NCI-H774 (cell line): ENCODE measurements around the gene CHD6.

Experiments
- DNase-seq: peaks from one replicate; lab custom pipeline; 2025; lab: John Stamatoyannopoulos, UW

The CHD6 gene

DNA sequence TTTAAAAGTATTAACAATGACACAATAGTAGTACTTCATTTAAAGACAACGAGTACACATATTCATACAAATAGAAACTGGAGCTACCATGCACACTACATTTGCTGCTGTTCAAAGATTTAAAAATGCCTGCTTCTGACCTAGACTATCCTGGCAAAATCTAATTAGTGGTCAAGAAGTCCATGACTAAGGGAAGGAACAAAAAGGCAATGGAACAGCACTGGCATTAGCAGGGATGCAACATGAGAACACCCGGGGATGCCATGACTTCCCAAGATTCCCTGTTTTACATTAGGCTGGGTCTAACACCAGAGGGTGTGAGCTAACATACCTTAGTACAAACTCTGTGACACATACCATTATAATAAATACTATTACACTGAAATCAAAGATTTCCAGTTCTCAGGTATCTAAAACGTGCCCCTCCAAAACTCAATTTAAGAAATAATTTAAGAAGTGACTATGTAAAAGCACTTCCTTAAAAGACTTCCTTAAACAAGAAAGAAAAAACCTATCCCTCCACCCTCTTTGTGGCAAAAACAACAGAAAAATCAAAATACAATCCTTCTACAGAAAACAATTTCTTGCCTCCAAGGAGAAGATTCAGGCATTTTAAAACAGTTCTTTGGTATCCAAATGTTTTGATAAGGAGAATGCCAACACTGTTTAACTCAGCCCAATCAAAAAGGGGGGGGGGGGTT, 25.5 kb downstream of the CHD6 start:
- no peak for DNase-seq

DNA sequence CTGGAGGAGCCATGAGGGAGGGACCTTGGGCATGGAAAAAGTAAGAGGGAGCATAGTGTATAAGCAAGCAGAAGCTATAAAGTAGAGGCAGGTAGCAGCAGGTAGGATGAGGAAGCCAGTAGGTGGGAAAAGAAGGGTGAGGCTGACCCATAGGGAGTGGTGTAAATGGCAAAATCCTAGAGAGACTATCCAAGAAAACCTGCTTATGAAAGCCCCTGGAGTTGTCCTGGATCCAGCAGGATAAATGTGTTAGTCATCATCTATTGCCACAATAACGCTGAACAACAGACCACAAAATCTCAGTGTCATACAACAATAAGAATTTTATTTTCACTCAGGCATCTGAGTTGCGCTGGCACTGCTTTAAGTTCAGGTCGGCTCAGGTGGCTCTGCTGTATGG, 30.2 kb downstream of the CHD6 start:
- DNase-seq, result no peak

DNA sequence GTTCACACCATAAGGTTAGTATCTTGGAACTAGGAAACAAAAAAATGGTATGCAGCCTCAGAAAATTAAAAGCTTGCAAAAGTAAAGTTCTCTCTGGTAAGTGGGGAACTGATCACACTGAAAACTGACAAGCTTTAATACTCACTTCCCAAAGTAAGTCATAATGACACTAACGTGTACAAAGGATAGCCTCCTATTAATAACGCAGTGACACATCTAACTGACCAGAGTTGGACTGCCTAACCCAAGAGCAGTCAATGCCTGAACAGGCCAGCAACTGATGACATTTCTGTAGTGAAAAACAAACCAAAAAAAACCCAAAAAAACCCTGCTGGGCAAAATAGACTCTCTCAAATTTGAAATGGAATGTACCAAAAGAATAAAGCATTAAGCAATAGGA, 30.7 kb downstream of the CHD6 start:
- DNase-seq, result no peak

DNA sequence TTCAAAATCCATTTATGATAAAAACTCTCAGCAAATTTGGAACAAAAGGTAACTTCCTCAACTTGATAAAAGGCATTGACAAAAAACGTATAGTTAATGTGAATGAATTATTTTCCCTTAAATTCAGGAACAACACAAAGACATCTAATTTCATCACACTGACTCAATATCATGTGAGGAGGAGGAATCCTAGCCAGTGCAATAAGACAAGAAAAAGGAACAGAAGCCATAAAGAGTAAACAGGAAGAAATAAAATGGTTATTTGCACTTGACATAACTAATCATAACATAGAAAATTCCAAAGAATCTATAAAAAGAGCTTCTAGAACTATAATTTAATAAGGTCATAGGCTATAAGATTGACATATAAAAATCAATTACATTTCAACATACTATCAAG, 31.4 kb downstream of the CHD6 start:
- DNase-seq, result no peak

DNA sequence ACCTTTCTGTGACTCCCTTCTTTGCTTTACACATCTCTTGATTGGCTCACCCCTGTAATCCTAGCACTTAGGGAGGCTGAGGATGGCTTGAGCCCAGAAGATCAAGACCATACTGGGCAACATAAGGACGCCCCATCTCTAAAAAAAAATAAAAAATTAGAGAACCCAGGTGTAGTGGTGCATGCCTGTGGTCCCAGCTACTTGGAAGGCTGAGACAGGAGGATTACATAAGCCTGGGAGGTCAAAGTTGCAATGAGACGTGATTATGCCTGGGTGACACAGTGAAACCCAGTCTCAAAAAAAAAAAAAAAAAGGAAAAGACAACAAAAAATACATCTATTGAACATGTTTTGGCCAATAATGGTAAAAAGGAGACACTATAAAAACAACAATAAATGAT, 37.8 kb downstream of the CHD6 start:
- DNase-seq, result no peak

GRCh38 chr20:41577129-41578009, 40.8 kb downstream of the CHD6 start:
- no peak for DNase-seq

DNA sequence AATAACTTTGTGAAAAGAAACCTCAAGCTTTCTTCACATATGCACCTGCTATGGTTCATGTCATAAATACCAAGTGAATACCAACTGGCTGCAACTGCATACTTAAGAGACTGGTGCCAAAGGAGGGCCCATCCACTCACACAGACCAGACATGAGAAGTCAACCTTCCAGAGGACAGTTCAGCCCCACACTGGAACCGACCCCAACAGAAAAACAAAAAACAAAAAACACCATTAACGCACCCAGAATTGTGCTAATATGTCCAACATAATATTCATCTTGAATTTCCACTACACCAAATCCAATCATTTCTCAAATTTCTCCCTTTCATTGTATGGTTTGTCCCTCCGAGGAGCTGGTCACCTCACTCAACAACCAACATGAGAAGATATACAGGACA, 42.8 kb downstream of the CHD6 start:
- DNase-seq, result no peak

GRCh38 chr20:41574802-41575389, 43.3 kb downstream of the CHD6 start:
- no peak for DNase-seq

GRCh38 chr20:41573955-41574354, 44.2 kb downstream of the CHD6 start:
- DNase-seq, result no peak

DNA sequence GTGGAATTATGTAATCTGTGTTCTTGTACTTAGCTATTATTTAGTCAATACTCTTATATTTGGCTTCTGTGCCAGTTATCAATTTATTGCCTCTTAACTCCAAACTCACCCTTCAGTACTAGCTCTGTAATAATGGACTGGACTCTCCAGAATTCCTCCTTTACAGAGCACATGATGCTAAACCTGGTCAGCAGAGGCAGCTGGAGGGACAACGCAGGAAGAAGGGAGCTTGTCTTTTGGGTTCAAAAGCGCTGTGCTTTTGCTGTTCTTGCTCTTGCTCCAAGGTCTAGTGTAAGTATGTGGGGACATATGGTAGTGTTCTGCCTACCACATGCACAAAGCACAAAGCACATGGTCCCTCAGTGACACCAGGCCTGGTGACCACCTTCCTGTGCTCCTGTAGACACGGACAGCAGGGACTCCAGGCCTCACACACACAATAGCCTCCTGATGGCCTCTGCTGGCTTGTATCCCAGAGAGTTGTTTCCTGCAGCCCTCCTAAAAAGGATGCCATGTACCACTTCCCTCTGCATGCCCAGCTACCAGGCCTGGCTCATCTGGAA, 46.1 kb downstream of the CHD6 start:
- peak; percentile 5 for DNase-seq

DNA sequence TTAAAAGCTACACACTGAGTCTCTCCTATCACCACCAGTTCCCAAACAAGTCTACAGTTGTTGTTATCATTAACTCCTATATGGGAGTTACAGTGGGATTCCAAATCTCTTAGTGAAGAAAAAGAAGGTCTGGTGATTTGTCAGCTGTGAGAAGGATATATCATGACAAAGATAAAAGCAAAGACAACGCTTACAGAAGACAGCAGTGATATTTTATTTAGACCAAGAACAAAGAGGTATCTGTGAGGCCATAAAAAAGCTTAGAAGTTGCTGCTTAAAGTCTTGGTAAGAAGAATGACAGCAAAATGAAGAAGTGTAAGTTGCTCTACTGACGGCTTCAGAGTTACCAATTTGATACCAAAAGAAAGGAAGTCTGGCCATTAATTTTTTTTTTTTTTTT, 47.2 kb downstream of the CHD6 start:
- DNase-seq, result no peak

GRCh38 chr20:41570557-41570956, 47.6 kb downstream of the CHD6 start:
- DNase-seq, result no peak

DNA sequence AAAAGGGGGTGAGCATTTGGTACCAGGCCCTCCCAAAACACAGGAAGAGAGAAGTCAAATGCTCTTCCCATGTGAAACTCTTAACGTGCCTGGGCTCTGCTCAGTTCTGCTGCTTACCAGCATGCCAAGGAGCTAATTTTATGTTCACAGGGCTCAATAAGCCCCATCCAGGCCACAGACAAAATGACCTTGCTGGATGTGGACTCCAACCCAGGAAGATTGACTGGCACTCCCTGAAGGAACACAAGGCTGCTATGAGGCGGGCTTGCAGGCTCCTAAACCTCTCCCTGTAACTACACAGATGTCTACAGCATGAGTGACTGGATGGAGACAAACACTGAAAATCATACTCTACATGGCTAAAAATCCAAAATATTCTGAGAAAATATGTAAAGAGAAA, 50.6 kb downstream of the CHD6 start:
- no peak for DNase-seq

- DNase-seq, result no peak
These were observed 51.2 kb downstream of the CHD6 start for GRCh38 chr20:41566896-41567527.

DNA sequence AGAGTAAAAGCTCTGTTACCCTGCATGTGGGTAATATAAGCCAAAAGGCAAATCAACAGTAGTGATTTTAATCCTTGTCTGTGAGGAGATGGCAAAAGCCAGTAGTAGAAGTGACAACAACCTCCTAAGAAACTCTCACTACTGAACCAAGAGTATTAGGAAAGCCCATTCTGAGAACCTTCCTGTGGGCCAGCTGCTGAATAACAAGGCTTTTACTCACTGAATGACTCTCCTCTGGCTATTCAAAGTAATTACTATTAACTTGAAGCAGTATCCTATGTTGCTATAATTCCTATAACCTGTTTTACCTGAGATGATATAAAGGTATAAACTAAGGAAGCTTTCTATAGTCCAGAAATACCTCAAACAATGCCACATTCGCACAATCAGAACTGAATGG, 55.1 kb downstream of the CHD6 start:
- DNase-seq, result no peak

GRCh38 chr20:41560970-41561369, 57.2 kb downstream of the CHD6 start:
- no peak for DNase-seq

DNA sequence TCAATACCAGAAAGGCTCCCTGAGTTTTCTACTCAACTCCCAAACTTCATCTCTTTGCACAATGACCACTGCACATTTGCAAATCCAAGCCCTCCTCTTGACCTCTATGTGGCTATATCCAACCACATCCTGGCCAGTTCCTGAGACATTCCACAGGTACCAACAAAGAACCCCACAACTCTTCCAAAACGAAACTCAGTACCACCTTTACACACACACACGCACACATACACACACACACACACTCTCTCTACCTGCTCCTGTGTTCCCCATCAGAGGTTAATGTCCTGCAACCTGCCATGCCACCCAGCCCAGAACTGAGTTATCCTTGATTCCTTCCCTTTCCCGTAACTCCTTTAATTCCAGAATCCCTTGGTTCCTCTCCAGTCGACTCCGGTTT, 58.5 kb downstream of the CHD6 start:
- DNase-seq, result no peak

DNA sequence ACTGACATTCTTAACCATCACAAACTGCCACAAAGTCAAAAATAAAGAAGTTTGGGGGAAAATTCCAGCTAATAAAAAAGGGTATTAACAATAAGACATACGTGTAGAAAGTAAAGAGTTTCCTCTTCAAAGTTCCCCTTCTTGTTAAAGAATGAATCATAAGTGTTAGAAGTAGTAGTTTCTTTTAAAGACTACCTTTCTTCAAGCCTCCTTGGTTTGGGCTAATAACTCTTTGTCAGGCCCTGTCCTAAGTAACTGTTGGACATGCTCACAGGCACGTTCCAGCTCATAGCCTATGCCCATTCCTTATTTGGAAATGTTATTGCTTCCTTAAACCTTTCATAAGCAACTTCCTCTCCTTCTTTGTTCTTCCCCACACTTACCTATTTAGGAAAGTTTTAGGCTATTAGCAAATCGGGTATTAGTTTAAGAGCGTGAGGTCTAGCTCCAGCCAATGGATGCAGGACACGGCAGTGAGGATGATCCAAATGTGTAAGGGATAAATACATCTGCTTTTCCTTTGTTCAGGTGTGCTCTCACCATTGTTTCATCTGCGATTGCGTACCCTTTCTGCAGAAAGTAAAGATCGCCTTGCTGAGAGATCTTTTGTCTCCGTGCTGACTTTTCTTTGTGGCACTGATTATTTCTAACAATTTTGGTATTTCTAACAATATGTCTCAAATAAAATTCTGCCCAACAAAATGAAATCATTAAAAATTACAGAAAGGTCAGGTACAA, 64.9 kb downstream of the CHD6 start:
- no peak for DNase-seq

GRCh38 chr20:41552295-41553068, 65.7 kb downstream of the CHD6 start:
- DNase-seq, result no peak

DNA sequence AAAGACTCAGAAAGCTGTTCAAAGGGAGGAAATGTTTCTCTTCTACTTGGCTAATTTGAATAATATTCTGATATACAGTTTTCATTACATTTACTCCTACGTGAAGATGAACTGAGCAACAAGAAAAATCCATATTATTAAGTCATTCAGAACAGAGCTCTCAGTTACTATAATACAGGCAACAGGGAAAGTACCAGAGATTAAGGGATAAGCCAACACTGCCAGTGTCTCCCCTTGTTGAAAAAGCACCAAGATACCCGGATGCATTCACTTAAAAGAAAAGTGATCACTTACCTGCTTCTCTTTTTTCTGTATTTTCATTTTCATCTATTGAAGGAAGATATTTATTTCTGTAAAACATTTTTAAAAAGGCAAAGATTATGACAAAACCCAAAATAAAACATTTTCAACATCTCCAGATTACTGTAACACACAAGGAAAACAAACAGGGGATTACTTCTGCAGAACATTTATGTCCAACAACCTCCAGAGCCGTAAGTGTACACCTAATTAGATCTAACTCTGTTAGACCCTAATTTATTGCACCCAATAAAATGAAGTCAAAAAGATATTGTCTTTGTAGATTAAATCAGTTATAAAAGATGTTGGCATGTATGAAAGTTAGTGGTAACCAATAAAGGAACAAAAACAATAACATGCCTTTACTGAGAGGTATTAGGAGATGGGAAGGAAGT, 67.0 kb downstream of the CHD6 start:
- no peak for DNase-seq
